ENCODE results near the gene DNTTIP2.
"Not testable (repeated sequence)": the region's sequence is repeated elsewhere in the genome, so short reads cannot be mapped to it uniquely, and the experiment has no call there.

The DNTTIP2 gene

DNA sequence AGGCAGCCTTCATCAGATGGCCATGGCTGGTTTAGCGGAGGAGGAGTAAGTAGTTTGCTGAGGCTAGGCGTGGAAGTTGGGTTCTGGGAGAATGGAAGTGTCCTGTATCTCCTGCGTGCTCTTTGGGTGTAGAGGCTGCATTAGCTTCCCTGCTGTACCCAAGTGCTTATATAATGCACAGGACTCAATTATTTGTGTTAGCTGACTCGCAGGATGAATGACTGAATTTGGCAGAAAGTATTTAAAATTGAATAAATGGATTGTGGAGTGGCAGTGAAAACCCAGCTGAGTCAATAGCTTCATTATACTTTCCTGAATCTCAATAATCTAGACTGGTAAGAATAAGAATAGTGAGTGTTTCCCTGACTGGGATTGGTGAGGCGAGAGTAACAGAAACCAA is 13.8 kb downstream of the DNTTIP2 start:
- TF ChIP-seq, protein P1, sequence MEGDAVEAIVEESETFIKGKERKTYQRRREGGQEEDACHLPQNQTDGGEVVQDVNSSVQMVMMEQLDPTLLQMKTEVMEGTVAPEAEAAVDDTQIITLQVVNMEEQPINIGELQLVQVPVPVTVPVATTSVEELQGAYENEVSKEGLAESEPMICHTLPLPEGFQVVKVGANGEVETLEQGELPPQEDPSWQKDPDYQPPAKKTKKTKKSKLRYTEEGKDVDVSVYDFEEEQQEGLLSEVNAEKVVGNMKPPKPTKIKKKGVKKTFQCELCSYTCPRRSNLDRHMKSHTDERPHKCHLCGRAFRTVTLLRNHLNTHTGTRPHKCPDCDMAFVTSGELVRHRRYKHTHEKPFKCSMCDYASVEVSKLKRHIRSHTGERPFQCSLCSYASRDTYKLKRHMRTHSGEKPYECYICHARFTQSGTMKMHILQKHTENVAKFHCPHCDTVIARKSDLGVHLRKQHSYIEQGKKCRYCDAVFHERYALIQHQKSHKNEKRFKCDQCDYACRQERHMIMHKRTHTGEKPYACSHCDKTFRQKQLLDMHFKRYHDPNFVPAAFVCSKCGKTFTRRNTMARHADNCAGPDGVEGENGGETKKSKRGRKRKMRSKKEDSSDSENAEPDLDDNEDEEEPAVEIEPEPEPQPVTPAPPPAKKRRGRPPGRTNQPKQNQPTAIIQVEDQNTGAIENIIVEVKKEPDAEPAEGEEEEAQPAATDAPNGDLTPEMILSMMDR (IDR thresholded peaks at IDR 0.05; ENCODE audit: insufficient read depth, low read depth, low read length, missing control alignments) = no peak
- DNase-seq (ENCODE audit: low read depth) = no peak
- no peak overlapping the region for H3K4me3 ChIP-seq (ENCODE audit: low read depth, low read length)

DNA sequence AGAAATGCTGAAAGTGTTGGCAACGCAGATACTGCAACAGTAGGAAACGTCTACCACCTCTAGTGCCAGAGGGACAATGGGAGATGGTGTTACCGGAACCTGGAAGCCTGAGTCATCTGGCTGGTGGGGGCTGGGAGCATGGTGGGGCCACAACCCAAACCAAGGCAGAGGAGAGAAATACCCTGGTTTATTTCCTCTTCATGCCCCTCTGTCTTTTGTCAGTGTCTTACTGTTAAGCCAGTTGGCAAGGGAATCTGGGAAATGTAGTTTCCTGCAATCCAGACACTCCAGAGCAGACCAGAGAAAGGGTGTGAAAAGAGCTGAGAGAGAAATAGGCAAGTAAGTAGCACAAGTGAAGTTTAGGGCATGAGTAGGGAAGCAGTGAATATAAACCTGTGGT is 14.8 kb downstream of the DNTTIP2 start:
- no peak for DNase-seq (ENCODE audit: low read depth)

DNA sequence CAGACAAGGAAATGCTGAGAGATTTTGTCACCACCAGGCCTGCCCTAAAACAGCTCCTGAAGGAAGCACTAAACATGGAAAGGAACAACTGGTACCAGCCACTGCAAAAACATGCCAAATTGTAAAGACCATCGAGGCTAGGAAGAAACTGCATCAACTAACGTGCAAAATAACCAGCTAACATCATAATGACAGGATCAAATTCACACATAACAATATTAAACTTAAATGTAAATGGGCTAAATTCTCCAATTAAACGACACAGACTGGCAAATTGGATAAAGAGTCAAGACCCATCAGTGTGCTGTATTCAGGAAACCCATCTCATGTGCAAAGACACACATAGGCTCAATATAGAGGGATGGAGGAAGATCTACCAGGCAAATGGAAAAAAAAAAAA is 21.4 kb downstream of the DNTTIP2 start:
- not testable (repeated sequence) for H3K4me3 ChIP-seq (ENCODE audit: low read depth, low read length); DNase-seq (ENCODE audit: low read depth)

More for the DNA sequence above, 14.8 kb downstream of the DNTTIP2 start:
- TF ChIP-seq, protein P1 (IDR thresholded peaks at IDR 0.05; ENCODE audit: insufficient read depth, low read depth, low read length, missing control alignments) = no peak
- no peak overlapping the region for H3K4me3 ChIP-seq (ENCODE audit: low read depth, low read length)

DNA sequence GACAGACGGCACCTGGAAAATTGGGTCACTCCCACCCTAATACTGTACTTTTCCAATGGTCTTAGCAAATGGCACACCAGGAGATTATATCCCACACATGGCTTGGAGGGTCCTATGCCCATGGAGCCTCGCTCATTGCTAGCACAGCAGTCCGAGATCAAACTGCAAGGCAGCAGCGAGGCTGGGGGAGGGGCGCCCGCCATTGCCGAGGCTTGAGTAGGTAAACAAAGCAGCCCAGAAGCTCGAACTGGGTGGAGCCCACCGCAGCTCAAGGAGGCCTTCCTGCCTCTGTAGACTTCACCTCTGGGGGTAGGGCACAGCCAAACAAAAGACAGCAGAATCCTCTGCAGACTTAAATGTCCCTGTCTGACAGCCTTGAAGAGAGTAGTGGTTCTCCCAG is 23.0 kb downstream of the DNTTIP2 start:
- not testable (repeated sequence) for DNase-seq (ENCODE audit: low read depth); H3K4me3 ChIP-seq (ENCODE audit: low read depth, low read length)

DNA sequence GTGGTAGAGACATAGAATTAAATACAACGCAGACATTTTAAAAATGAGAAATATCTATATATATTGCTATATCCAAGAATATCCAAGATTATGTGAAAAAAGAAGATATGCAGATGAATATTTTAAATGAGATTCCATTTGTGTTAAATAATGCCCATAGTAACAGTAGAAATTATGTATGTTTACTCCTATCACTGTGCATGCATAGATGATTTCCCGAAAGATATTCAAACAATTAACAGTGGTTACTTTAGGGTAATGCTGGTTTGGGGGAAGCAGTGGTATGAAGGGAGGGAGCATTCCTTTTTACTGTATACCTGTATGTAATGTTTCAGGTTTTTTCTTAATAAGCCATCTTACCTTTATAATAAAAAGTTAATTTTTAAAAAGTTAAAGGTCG is 25.1 kb downstream of the DNTTIP2 start:
- H3K4me3 ChIP-seq (ENCODE audit: low read depth, low read length) = no peak overlapping the region
- no peak for DNase-seq (ENCODE audit: low read depth)
- TF ChIP-seq, protein P1 (IDR thresholded peaks at IDR 0.05; ENCODE audit: insufficient read depth, low read depth, low read length, missing control alignments) = no peak

DNA sequence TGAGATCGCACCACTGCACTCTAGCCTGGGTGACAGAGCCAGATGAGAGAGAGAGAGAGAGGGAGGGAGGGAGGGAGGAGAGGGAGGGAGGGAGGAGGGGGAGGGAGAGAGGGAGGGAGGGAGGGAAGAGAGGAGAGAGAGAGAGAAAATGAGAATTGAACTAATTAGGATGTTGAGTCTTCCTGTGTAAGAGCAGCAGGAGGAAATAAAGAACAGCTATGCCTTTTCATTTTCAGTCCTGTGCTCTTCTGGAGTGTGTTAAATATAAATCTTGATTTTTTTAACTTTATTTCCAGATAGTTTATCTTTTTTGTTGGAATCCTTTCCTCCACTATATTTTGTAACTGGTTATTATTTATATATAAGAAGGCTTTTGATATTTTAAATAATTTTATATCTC is 27.1 kb downstream of the DNTTIP2 start:
- no peak for DNase-seq (ENCODE audit: low read depth)
- no peak overlapping the region for H3K4me3 ChIP-seq (ENCODE audit: low read depth, low read length)
- TF ChIP-seq, protein P1 (IDR thresholded peaks at IDR 0.05; ENCODE audit: insufficient read depth, low read depth, low read length, missing control alignments) = no peak

DNA sequence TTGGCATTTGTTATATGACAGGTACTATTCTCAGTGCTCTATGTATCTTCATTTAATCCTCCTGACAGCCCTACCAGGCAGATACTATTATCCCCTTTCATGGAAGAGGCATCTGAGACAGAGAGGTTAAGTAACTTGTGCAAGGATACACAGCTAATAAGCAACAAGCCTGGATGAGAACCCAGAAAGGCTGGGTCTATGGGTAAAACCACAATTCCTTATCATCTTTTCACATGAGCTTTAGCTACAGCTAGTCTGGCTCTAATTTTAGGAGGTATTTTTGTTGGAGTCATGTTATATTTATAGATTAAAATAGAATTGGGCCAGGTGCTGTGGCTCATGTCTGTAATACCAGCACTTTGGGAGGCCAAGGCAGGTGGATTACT is 27.7 kb downstream of the DNTTIP2 start:
- TF ChIP-seq, protein P1 (IDR thresholded peaks at IDR 0.05; ENCODE audit: insufficient read depth, low read depth, low read length, missing control alignments) = no peak
- no peak overlapping the region for H3K4me3 ChIP-seq (ENCODE audit: low read depth, low read length)
- no peak for DNase-seq (ENCODE audit: low read depth)

DNA sequence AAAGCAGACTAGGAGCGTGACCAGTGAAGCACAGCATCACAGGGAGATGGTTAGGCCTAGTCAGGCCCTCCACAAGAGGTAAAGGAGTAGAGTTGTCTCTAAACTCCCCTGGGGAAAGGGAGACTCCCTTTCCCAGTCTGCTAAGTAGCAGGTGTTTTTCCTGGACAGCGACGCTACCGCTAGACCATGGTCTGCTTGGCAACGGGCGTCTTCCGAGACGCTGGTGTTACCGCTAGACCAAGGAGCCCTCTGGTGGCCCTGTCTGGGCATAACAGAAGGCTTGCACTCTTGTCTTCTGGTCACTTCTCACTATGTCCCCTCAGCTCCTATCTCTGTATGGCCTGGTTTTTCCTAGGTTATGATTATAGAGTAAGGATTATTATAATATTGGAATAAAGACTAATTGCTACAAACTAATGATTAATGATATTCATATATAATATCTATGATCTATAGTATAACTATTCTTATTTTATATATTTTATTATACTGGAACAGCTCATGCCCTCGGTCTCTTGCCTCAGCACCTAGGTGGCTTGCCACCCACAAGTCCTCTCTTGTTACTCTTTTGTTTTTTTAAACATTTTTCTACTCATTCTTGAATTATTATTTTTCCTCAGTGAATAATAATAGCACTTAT is 28.2 kb downstream of the DNTTIP2 start:
- DNase-seq (ENCODE audit: low read depth) = peak; percentile 72
- TF ChIP-seq, protein P1 (IDR thresholded peaks at IDR 0.05; ENCODE audit: insufficient read depth, low read depth, low read length, missing control alignments) = peak; percentile 44

More for the DNA sequence above, 28.2 kb downstream of the DNTTIP2 start:
- not testable (repeated sequence) for H3K4me3 ChIP-seq (ENCODE audit: low read depth, low read length)
